Measurements from ENCODE around the gene SGCD. TPM values are rescaled to one million over a fixed set of nuclear protein-coding genes. Genes with fewer than 3 reads are reported as not detected.

Gene SGCD
- total RNA-seq, 1 experiment from 2014 or later, result not detected

GRCh38 chr5:156803404-156803803 lies 476.4 kb downstream of the SGCD start:
- TF ChIP-seq FOSL1 (IDR thresholded peaks at IDR 0.05; ENCODE audit: low read depth), result no peak
- no peak for TF ChIP-seq RAD21 (IDR thresholded peaks at IDR 0.05; ENCODE audit: low read depth)
- TF ChIP-seq ATF3 (IDR thresholded peaks at IDR 0.05), result no peak
- TF ChIP-seq EZH2 (IDR thresholded peaks at IDR 0.05), result no peak
- Histone ChIP-seq H3K9me2 (ENCODE audit: insufficient read depth) (no peaks in the 10 kb centered on the region), H3K27me3 (ENCODE audit: insufficient read depth, low read length) (no peaks in the 10 kb centered on the region), H3K4me3 (replicated peaks in 1 of 2; ENCODE audit: low read depth in 1 of 2, low read length in 2 of 2) (no peak overlapping the region), H4K20me1 (ENCODE audit: insufficient read depth) (no peaks in the 10 kb centered on the region), H3K9ac (ENCODE audit: low read length) (no peak overlapping the region), H3K36me3 (ENCODE audit: control insufficient read depth in 1 of 2, insufficient read depth in 2 of 2, low read length in 2 of 2) (no peaks in the 10 kb centered on the region), H3K27ac (ENCODE audit: low read depth, low read length) (no peak overlapping the region), H2AFZ (ENCODE audit: low read depth, low read length, poor library complexity, severe bottlenecking) (no peak overlapping the region), H3K79me2 (ENCODE audit: insufficient read depth, low read length) (no peaks in the 10 kb centered on the region), H3K9me3 (ENCODE audit: control insufficient read depth in 1 of 2, insufficient read depth in 1 of 2, low read depth in 1 of 2, low read length in 2 of 2) (no peaks in the 10 kb centered on the region), H3K4me2 (ENCODE audit: low read length) (no peak overlapping the region), H3K4me1 (ENCODE audit: control insufficient read depth in 1 of 2, insufficient read depth in 2 of 2, low read length in 2 of 2) (no peaks in the 10 kb centered on the region)
- no peak for DNase-seq (ENCODE audit: low read depth, low spot score)
- RAD21 ChIA-PET (ENCODE audit: low non-redundant PET in 1 of 2, low total read pairs in 2 of 2, uncharacterized antibody in 2 of 2, unreplicated experiment in 2 of 2), result no interaction called here
- intact Hi-C loops (cut with micrococcal nuclease), result no loop called here
- CTCF ChIA-PET, result no interaction called here
- BruUV-seq (replicated peaks), result no TSS peak
- ATAC-seq, result no peak
- POLR2A ChIA-PET, result no interaction called here

GRCh38 chr5:156812959-156813358 lies 486.0 kb downstream of the SGCD start:
- Histone ChIP-seq H3K4me1 (ENCODE audit: control insufficient read depth in 1 of 2, insufficient read depth in 2 of 2, low read length in 2 of 2) (no peaks in the 10 kb centered on the region), H3K9me3 (ENCODE audit: control insufficient read depth in 1 of 2, insufficient read depth in 1 of 2, low read depth in 1 of 2, low read length in 2 of 2) (no peaks in the 10 kb centered on the region), H3K79me2 (ENCODE audit: insufficient read depth, low read length) (no peaks in the 10 kb centered on the region), H3K9ac (ENCODE audit: low read length) (no peak overlapping the region), H2AFZ (ENCODE audit: low read depth, low read length, poor library complexity, severe bottlenecking) (no peak overlapping the region), H3K27me3 (ENCODE audit: insufficient read depth, low read length) (no peaks in the 10 kb centered on the region), H3K27ac (ENCODE audit: low read depth, low read length) (no peak overlapping the region), H3K4me2 (ENCODE audit: low read length) (no peak overlapping the region), H3K36me3 (ENCODE audit: control insufficient read depth in 1 of 2, insufficient read depth in 2 of 2, low read length in 2 of 2) (no peaks in the 10 kb centered on the region), H4K20me1 (ENCODE audit: insufficient read depth) (no peaks in the 10 kb centered on the region), H3K4me3 (replicated peaks in 1 of 2; ENCODE audit: low read depth in 1 of 2, low read length in 2 of 2) (no peak overlapping the region), H3K9me2 (ENCODE audit: insufficient read depth) (no peaks in the 10 kb centered on the region)
- ChIA-PET RAD21 (ENCODE audit: low non-redundant PET in 1 of 2, low total read pairs in 2 of 2, uncharacterized antibody in 2 of 2, unreplicated experiment in 2 of 2) (no interaction called here), CTCF (no interaction called here), POLR2A (no interaction called here)
- no peak for ATAC-seq
- no peak for DNase-seq (ENCODE audit: low read depth, low spot score)
- no TSS peak for BruUV-seq (replicated peaks)
- intact Hi-C loops (cut with micrococcal nuclease), result no loop called here
- TF ChIP-seq TCF7L2 (IDR thresholded peaks at IDR 0.05; ENCODE audit: borderline replicate concordance, extremely low read depth, insufficient read depth, insufficient read length) (no peak), CEBPB (IDR thresholded peaks at IDR 0.05; ENCODE audit: low read depth) (no peak), SP1 (IDR thresholded peaks at IDR 0.05; ENCODE audit: low read depth) (no peak), REST (IDR thresholded peaks at IDR 0.05; ENCODE audit: low read depth) (no peak), CTCF (IDR thresholded peaks at IDR 0.05 in 2 of 3, conservative IDR thresholded peaks at IDR 0.05 in 1 of 3; ENCODE audit: borderline replicate concordance in 1 of 3, insufficient read depth in 1 of 3, low read depth in 2 of 3, low read length in 2 of 3) (no peak), SIN3A (IDR thresholded peaks at IDR 0.05; ENCODE audit: low read depth) (no peak), CBX3 (IDR thresholded peaks at IDR 0.05; ENCODE audit: low read depth) (no peak), POLR2A (IDR thresholded peaks at IDR 0.05; ENCODE audit: borderline replicate concordance, extremely low read depth, insufficient read depth, insufficient read length) (no peak), RAD21 (IDR thresholded peaks at IDR 0.05; ENCODE audit: low read depth) (no peak), ZFX (IDR thresholded peaks at IDR 0.05) (no peak), ZBTB33 (IDR thresholded peaks at IDR 0.05; ENCODE audit: extremely low read depth, insufficient replicate concordance, low read length) (no peak)

Measured in HCT116 (cell line).